HG02840 (cell line): ENCODE results near the gene ITPA.
"Not testable (repeated sequence)": the region's sequence is repeated elsewhere in the genome, so short reads cannot be mapped to it uniquely, and the experiment has no call there.

Experiments used
- ATAC-seq: cut with Tn5 transposase; IDR thresholded peaks from one replicate; pipeline ENCODE4 v1.9.1; 2021; ENCODE audit warnings: mild to moderate bottlenecking, moderate library complexity, moderate number of reproducible peaks; ENCODE audit not compliant: unreplicated experiment, low FRiP score

The ITPA gene

GRCh38 chr20:3172933-3173609, 36.2 kb upstream of the ITPA start, which contains the start of gene LZTS3:
TSS of gene LZTS3 (minus strand) at chr20:3173549. CDS start at chr20:3167163, 6,386 bp downstream.
- peak; percentile 78 for ATAC-seq

GRCh38 chr20:3173610-3174441, 35.5 kb upstream of the ITPA start:
- ATAC-seq = peak; percentile 17

GRCh38 chr20:3174442-3175261, 34.6 kb upstream of the ITPA start:
- ATAC-seq = no peak

GRCh38 chr20:3175270-3175669, 34.0 kb upstream of the ITPA start:
- ATAC-seq = no peak

- no peak for ATAC-seq
These were observed 31.4 kb upstream of the ITPA start for GRCh38 chr20:3177746-3178485.

GRCh38 chr20:3180319-3180718, 29.0 kb upstream of the ITPA start:
- no peak for ATAC-seq

GRCh38 chr20:3181270-3181669, 28.0 kb upstream of the ITPA start:
- ATAC-seq = no peak

- not testable (repeated sequence) for ATAC-seq
These were observed 26.9 kb upstream of the ITPA start for GRCh38 chr20:3182429-3182828.

- no peak for ATAC-seq
These were observed 25.2 kb upstream of the ITPA start for GRCh38 chr20:3183896-3184612.

- not testable (repeated sequence) for ATAC-seq
These were observed 21.4 kb upstream of the ITPA start for GRCh38 chr20:3187861-3188260.

GRCh38 chr20:3188823-3189413, 20.4 kb upstream of the ITPA start:
- no peak for ATAC-seq

GRCh38 chr20:3189561-3190131, 19.7 kb upstream of the ITPA start:
- no peak for ATAC-seq

- ATAC-seq = no peak
These were observed 18.6 kb upstream of the ITPA start for GRCh38 chr20:3190681-3191111.

GRCh38 chr20:3192226-3193015, 16.9 kb upstream of the ITPA start:
- no peak for ATAC-seq

GRCh38 chr20:3193806-3194616, 15.3 kb upstream of the ITPA start:
- no peak for ATAC-seq

GRCh38 chr20:3194617-3195280, 14.5 kb upstream of the ITPA start:
- ATAC-seq = no peak
